SU-DHL-6 (cell line): ENCODE results near the gene MTOR.

Experiments used
- H2AFZ ChIP-seq: fragments of 200-600 bp; sonication (generic); 2 replicates; pipeline ENCODE4 v1.6.1; 2014; ENCODE audit warnings: low read depth, mild to moderate bottlenecking, moderate library complexity, mixed read lengths, antibody characterized with exemption, low read length; ENCODE audit not compliant: severe bottlenecking
- H3F3A ChIP-seq: fragments of 200-600 bp; shearing (Covaris generic); 2 replicates; pipeline ENCODE4 v1.6.0; 2016; ENCODE audit warnings: antibody characterized with exemption, mild to moderate bottlenecking; ENCODE audit not compliant: insufficient read depth
- H3K27ac ChIP-seq: fragments of 200-600 bp; sonication (generic); 2 replicates; pipeline ENCODE4 v1.5.1; 2016; ENCODE audit warnings: low read depth, mild to moderate bottlenecking, low read length, moderate library complexity, mixed read lengths
- H3K27me3 ChIP-seq: fragments of 200-600 bp; sonication (generic), shearing (Covaris generic); 2 replicates; pipeline ENCODE4 v1.6.0; 2014; ENCODE audit warnings: mild to moderate bottlenecking, low read length
- H3K36me3 ChIP-seq: fragments of 200-600 bp; sonication (generic); 2 replicates; pipeline ENCODE4 v1.6.1; 2014; ENCODE audit warnings: mild to moderate bottlenecking, low read length, mixed read lengths
- H3K4me2 ChIP-seq: fragments of 300-600, 200-600 bp; shearing (Covaris generic), sonication (generic); 2 replicates; pipeline ENCODE4 v1.6.0; 2014; ENCODE audit warnings: low read length, low read depth, mild to moderate bottlenecking; ENCODE audit not compliant: poor library complexity, severe bottlenecking
- H3K4me3 ChIP-seq: fragments of 200-600 bp; sonication (generic); 2 replicates; pipeline ENCODE4 v1.5.1; 2014; ENCODE audit warnings: antibody characterized with exemption, low read length, mild to moderate bottlenecking, mixed read lengths; ENCODE audit not compliant: insufficient read depth, poor library complexity, severe bottlenecking
- H3K79me2 ChIP-seq: fragments of 200-600 bp; sonication (generic); 2 replicates; pipeline ENCODE4 v1.6.1; 2014; ENCODE audit warnings: mild to moderate bottlenecking, low read length, moderate library complexity; ENCODE audit not compliant: insufficient read depth
- H3K9ac ChIP-seq: fragments of 200-600 bp; sonication (generic); 2 replicates; pipeline ENCODE4 v1.7.0; 2014; ENCODE audit warnings: mild to moderate bottlenecking, low read length
- H3K9me2 ChIP-seq: fragments of 200-600 bp; sonication (generic); replicated peaks from 2 replicates; pipeline ENCODE4 v1.6.1; 2014; ENCODE audit warnings: low read length; ENCODE audit not compliant: insufficient read depth
- H3K9me3 ChIP-seq: fragments of 200-600 bp; sonication (generic); 2 replicates; pipeline ENCODE4 v1.6.1; 2014; ENCODE audit warnings: low read length, mixed read lengths; ENCODE audit not compliant: insufficient read depth
- H4K20me1 ChIP-seq: fragments of 200-600 bp; sonication (generic); 2 replicates; pipeline ENCODE4 v1.6.1; 2014; ENCODE audit warnings: low read depth, mild to moderate bottlenecking, antibody characterized with exemption, low read length, moderate library complexity, mixed read lengths
- EZH2phosphoT487 ChIP-seq: fragments of 200-600 bp; sonication (generic), shearing (Covaris generic); conservative IDR thresholded peaks from 2 replicates; pipeline ENCODE4 v1.6.1; 2018; ENCODE audit warnings: mild to moderate bottlenecking, antibody characterized with exemption, low read length, moderate library complexity, mixed read lengths
- TF ChIP-seq, protein P1 (sequence below): fragments of 200-600 bp; sonication (generic); IDR thresholded peaks from one replicate; pipeline ENCODE4 v1.5.1; 2017; ENCODE audit warnings: antibody characterized with exemption, mild to moderate bottlenecking, low read length, moderate library complexity; ENCODE audit not compliant: insufficient read depth, poor library complexity, severe bottlenecking

MTOR gene

GRCh38 chr1:11289064-11289463 lies 26.7 kb upstream of the MTOR start:
- Histone ChIP-seq H4K20me1 (no peaks in the 10 kb centered on the region), H3K36me3 (no peaks in the 10 kb centered on the region; the same call in 1 of the 2 replicates), H3K4me3 (no peak overlapping the region), H3K27me3 (no peaks in the 10 kb centered on the region), H3K4me2 (no peak overlapping the region), H3K79me2 (peaks cover 7% of the 10 kb centered on the region; the same call in 1 of the 2 replicates), H3K27ac (no peak overlapping the region), H3K9me3 (no peaks in the 10 kb centered on the region), H3K9ac (no peak overlapping the region), H2AFZ (no peak overlapping the region), H3K9me2 (no peaks in the 10 kb centered on the region), H3F3A (no peaks in the 10 kb centered on the region)
- no peak for TF ChIP-seq EZH2phosphoT487
- TF ChIP-seq, protein P1, sequence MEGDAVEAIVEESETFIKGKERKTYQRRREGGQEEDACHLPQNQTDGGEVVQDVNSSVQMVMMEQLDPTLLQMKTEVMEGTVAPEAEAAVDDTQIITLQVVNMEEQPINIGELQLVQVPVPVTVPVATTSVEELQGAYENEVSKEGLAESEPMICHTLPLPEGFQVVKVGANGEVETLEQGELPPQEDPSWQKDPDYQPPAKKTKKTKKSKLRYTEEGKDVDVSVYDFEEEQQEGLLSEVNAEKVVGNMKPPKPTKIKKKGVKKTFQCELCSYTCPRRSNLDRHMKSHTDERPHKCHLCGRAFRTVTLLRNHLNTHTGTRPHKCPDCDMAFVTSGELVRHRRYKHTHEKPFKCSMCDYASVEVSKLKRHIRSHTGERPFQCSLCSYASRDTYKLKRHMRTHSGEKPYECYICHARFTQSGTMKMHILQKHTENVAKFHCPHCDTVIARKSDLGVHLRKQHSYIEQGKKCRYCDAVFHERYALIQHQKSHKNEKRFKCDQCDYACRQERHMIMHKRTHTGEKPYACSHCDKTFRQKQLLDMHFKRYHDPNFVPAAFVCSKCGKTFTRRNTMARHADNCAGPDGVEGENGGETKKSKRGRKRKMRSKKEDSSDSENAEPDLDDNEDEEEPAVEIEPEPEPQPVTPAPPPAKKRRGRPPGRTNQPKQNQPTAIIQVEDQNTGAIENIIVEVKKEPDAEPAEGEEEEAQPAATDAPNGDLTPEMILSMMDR: no peak

- no peak overlapping the region for H2AFZ ChIP-seq
- TF ChIP-seq, protein P1: no peak
- no peaks in the 10 kb centered on the region for H4K20me1 ChIP-seq
- H3K27ac ChIP-seq: no peak overlapping the region
- H3K79me2 ChIP-seq: peaks cover 24% of the 10 kb centered on the region
- H3K9ac ChIP-seq: no peak overlapping the region
- no peak overlapping the region for H3K4me3 ChIP-seq
- no peaks in the 10 kb centered on the region for H3K27me3 ChIP-seq
- H3K9me3 ChIP-seq: no peaks in the 10 kb centered on the region
- no peaks in the 10 kb centered on the region; the same call in 1 of the 2 replicates for H3K36me3 ChIP-seq
- H3K9me2 ChIP-seq: no peaks in the 10 kb centered on the region
- no peaks in the 10 kb centered on the region for H3F3A ChIP-seq
- H3K4me2 ChIP-seq: no peak overlapping the region
These were observed 24.5 kb upstream of the MTOR start for GRCh38 chr1:11286735-11287410.

DNA sequence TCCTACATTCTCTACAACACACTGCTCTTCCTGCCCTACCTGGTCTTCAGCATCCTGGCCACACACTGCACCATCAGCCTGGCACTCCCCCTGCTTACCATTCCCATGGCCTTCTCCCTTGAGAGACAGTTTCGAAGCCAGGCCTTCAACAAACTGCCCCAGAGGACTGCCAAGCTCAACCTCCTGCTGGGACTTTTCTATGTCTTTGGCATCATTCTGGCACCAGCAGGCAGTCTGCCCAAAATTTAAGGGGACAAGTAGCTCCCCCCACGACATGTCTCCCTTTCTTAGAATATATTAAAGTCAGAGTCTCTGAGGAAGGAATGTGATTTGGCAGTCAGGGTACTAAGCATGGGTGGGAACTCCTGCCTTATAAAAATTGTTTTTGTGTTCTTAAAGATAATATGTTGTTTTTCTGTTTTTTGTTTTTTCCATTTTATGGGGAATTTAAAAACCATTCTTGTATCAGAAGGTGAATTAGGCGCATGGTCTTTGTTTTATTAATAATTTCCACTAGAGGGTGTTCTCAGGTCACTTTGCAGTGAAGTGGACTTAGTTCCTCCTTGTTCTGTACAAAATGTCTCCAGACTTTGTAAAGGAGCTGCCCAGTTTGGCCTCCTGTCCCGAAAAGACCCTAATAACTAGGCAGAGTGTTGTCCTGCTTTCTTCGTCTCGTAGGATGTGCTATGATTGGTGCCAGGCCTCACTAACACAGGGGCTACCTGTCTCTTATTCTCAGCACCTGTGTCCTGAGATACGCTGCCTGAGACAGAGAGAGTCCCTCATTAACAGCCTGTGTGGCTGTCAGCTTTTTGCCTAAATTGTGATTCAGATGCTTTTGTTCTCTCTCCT lies 23.8 kb upstream of the MTOR start:
- H3K27ac ChIP-seq: no peak overlapping the region
- H3K4me2 ChIP-seq: no peak overlapping the region
- TF ChIP-seq, protein P1: no peak
- H3K9me3 ChIP-seq: no peaks in the 10 kb centered on the region
- H2AFZ ChIP-seq: no peak overlapping the region
- H3F3A ChIP-seq: peaks cover 3% of the 10 kb centered on the region; the same call in 1 of the 2 replicates
- no peaks in the 10 kb centered on the region for H3K9me2 ChIP-seq
- H3K9ac ChIP-seq: no peak overlapping the region
- H3K4me3 ChIP-seq: no peak overlapping the region
- H3K36me3 ChIP-seq: peaks cover 3% of the 10 kb centered on the region; the same call in 1 of the 2 replicates
- no peaks in the 10 kb centered on the region for H4K20me1 ChIP-seq
- peaks cover 31% of the 10 kb centered on the region for H3K79me2 ChIP-seq
- no peaks in the 10 kb centered on the region for H3K27me3 ChIP-seq
